Heart left ventricle (tissue), 13 donors: ENCODE results near the gene SLC16A5.

ENCODE experiments used
- POLR2A ChIP-seq, 2 donors: fragments of 450-650 bp; IDR thresholded peaks; one replicate each; pipeline ENCODE4 v1.6.1; 2017; ENCODE audit warnings: antibody characterized with exemption in 2 of 2, mild to moderate bottlenecking in 2 of 2, moderate library complexity in 2 of 2
- TF ChIP-seq, protein P1 (sequence below), 12 donors: fragments of 200-600 bp; sonication (generic) in 4 of 12; IDR thresholded peaks; one replicate each; pipeline versions ENCODE4 v1.5.0 to v1.8.0; 2018 to 2022; ENCODE audit warnings: antibody characterized with exemption in 12 of 12, mild to moderate bottlenecking in 5 of 12
- donor health status: ischemic (EF 13 %, LVEDD 7.1; RV severe dilation, severe dysfunction).
- donor health status: DM: no; HTN: yes; CAD: no.
- donor health status: DM: no; HTN: no; CAD: no.
- donor health status: ischemic (EF 25% LVEDD 6.9; RV normal size, moderate dysfunction).
- donor health status: ischemic (EF 25% LVEDD 5.7; RV mildly dilated, moderate dysfunction).
- donor health status: ischemic (EF 35%, LVEDD 5.7; RV mildly dilated, moderate dysfunction).
- donor health status: nonischemic (EF 11% LVEDD 7.7; RV severe dilation, severe dysfunction).
- donor health status: DM: yes; HTN: yes; CAD: no.
- donor health status: PGD.
- donor health status: ischemic (EF 29% LVEDD 5.4; RV normal size, mild dysfunction).
- donor health status: nonischemic (EF 23%, LVEDD 6.1; RV moderate dilation, normal function).

DNA sequence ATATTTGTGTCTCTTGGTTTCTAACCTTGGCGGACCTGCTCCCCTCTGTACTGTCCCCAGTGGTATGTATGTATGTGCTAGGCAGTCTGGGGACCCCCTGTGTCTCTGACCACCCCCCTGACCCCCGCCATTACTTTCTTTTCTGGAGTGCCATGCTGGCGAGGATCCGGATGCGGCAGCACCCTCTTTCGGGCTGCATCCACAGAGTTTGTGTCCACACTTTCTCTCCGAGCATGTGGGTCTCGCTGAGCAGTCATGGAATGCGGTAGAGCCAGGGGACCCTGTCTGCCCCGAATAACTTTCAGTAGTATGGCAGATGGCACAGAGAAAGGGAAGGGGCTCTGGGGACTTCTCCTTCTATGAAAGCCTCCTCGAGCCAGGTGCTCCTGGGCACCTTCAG, 23.7 kb upstream of the SLC16A5 start:
- TF ChIP-seq, protein P1, sequence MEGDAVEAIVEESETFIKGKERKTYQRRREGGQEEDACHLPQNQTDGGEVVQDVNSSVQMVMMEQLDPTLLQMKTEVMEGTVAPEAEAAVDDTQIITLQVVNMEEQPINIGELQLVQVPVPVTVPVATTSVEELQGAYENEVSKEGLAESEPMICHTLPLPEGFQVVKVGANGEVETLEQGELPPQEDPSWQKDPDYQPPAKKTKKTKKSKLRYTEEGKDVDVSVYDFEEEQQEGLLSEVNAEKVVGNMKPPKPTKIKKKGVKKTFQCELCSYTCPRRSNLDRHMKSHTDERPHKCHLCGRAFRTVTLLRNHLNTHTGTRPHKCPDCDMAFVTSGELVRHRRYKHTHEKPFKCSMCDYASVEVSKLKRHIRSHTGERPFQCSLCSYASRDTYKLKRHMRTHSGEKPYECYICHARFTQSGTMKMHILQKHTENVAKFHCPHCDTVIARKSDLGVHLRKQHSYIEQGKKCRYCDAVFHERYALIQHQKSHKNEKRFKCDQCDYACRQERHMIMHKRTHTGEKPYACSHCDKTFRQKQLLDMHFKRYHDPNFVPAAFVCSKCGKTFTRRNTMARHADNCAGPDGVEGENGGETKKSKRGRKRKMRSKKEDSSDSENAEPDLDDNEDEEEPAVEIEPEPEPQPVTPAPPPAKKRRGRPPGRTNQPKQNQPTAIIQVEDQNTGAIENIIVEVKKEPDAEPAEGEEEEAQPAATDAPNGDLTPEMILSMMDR (IDR thresholded peaks at IDR 0.05) = no peak
- TF ChIP-seq POLR2A (IDR thresholded peaks at IDR 0.05) = no peak
